Measurements from ENCODE around the gene MED12L. TPM values are rescaled to one million over a fixed set of nuclear protein-coding genes. Genes with fewer than 3 reads are reported as not detected.

MED12L gene
- total and polyA plus RNA-seq, 9 of the 15 experiments (the other 6 are each of a cell fraction or from before 2014, with no cell fraction given): not detected

DNA sequence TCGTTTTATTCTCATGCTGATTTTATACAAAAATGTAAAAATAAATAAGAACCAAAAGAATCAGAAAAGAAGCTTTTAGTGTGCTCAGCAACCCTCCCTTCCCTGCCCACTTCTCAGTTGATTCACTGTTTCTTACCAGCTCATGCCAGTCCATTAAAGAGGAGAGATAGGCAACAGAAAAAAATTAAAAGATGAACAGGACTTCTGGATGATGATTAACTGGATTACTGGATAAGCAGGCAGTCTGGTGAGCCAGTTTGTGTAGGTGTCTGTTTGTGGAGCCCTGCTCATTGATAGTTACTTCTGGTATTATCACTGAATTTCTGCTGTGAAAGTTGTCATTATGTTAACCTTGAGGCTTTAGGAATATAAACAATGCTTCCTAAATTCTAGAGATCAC is 132.7 kb downstream of the MED12L start:
- ChIA-PET CTCF (ENCODE audit: low intra/inter-chr PET ratio) (no interaction called here), POLR2A (no interaction called here)
- H3K9me1 ChIP-seq (ENCODE audit: control insufficient read depth, insufficient read depth, low read length): no peaks in the 10 kb centered on the region
- no peak overlapping the region for H3K27ac ChIP-seq (ENCODE audit: extremely low read depth, low read depth, low read length)
- no peak overlapping the region for H2AFZ ChIP-seq (ENCODE audit: low read depth, low read length)
- H3K27me3 ChIP-seq (ENCODE audit: control insufficient read depth in 2 of 2, insufficient read depth in 2 of 2, low read length in 2 of 2): no peaks in the 10 kb centered on the region
- no peaks in the 10 kb centered on the region for H3K4me1 ChIP-seq (replicated peaks in 1 of 2; ENCODE audit: control insufficient read depth in 2 of 2, insufficient read depth in 2 of 2, low read length in 2 of 2)
- in situ Hi-C loops (cut with MboI) (no loop called here), intact Hi-C loops (cut with micrococcal nuclease) (no loop called here)
- H3K36me3 ChIP-seq (ENCODE audit: control insufficient read depth, insufficient read depth, low read length): no peaks in the 10 kb centered on the region
- no peak for FAIRE-seq
- DNase-seq (ENCODE audit: extremely low read depth in 1 of 4, low spot score in 3 of 4): no peak
- no peak overlapping the region for H3K9ac ChIP-seq (ENCODE audit: insufficient read depth in 1 of 2, low read depth in 2 of 2, low read length in 2 of 2)
- no peaks in the 10 kb centered on the region for H4K20me1 ChIP-seq (replicated peaks; ENCODE audit: control insufficient read depth, insufficient read depth, low read length)
- H3K4me3 ChIP-seq: no peak overlapping the region
- no peak overlapping the region for H3K4me2 ChIP-seq (ENCODE audit: insufficient read depth, low read length)
- H3K79me2 ChIP-seq (ENCODE audit: control insufficient read depth, insufficient read depth, low read length): no peaks in the 10 kb centered on the region
- no peak for ATAC-seq
- BruUV-seq (replicated peaks): no TSS peak
- no peaks in the 10 kb centered on the region for H3K9me3 ChIP-seq (replicated peaks; ENCODE audit: control insufficient read depth, insufficient read depth, low read depth, low read length)
- 0% methylated on average over 1 of the region's 1 CpG for WGBS (ENCODE audit: insufficient coverage, low coverage, missing lambda C conversion rate)
- TF ChIP-seq ZNF232 (CRISPR knock-in tag; IDR thresholded peaks at IDR 0.05): no peak
- TF ChIP-seq U2AF2 (optimal IDR thresholded peaks at IDR 0.05; ENCODE audit: low read depth, low read length): no peak
- no peak for TF ChIP-seq CSDE1 (IDR thresholded peaks at IDR 0.05)
- TF ChIP-seq KLF10 (CRISPR knock-in tag; IDR thresholded peaks at IDR 0.05): no peak
- TF ChIP-seq MEF2A (IDR thresholded peaks at IDR 0.05; ENCODE audit: control insufficient read depth, low read depth, low read length): no peak
- TF ChIP-seq ZNF76 (CRISPR knock-in tag; IDR thresholded peaks at IDR 0.05; ENCODE audit: borderline replicate concordance): no peak
- TF ChIP-seq, protein P1, sequence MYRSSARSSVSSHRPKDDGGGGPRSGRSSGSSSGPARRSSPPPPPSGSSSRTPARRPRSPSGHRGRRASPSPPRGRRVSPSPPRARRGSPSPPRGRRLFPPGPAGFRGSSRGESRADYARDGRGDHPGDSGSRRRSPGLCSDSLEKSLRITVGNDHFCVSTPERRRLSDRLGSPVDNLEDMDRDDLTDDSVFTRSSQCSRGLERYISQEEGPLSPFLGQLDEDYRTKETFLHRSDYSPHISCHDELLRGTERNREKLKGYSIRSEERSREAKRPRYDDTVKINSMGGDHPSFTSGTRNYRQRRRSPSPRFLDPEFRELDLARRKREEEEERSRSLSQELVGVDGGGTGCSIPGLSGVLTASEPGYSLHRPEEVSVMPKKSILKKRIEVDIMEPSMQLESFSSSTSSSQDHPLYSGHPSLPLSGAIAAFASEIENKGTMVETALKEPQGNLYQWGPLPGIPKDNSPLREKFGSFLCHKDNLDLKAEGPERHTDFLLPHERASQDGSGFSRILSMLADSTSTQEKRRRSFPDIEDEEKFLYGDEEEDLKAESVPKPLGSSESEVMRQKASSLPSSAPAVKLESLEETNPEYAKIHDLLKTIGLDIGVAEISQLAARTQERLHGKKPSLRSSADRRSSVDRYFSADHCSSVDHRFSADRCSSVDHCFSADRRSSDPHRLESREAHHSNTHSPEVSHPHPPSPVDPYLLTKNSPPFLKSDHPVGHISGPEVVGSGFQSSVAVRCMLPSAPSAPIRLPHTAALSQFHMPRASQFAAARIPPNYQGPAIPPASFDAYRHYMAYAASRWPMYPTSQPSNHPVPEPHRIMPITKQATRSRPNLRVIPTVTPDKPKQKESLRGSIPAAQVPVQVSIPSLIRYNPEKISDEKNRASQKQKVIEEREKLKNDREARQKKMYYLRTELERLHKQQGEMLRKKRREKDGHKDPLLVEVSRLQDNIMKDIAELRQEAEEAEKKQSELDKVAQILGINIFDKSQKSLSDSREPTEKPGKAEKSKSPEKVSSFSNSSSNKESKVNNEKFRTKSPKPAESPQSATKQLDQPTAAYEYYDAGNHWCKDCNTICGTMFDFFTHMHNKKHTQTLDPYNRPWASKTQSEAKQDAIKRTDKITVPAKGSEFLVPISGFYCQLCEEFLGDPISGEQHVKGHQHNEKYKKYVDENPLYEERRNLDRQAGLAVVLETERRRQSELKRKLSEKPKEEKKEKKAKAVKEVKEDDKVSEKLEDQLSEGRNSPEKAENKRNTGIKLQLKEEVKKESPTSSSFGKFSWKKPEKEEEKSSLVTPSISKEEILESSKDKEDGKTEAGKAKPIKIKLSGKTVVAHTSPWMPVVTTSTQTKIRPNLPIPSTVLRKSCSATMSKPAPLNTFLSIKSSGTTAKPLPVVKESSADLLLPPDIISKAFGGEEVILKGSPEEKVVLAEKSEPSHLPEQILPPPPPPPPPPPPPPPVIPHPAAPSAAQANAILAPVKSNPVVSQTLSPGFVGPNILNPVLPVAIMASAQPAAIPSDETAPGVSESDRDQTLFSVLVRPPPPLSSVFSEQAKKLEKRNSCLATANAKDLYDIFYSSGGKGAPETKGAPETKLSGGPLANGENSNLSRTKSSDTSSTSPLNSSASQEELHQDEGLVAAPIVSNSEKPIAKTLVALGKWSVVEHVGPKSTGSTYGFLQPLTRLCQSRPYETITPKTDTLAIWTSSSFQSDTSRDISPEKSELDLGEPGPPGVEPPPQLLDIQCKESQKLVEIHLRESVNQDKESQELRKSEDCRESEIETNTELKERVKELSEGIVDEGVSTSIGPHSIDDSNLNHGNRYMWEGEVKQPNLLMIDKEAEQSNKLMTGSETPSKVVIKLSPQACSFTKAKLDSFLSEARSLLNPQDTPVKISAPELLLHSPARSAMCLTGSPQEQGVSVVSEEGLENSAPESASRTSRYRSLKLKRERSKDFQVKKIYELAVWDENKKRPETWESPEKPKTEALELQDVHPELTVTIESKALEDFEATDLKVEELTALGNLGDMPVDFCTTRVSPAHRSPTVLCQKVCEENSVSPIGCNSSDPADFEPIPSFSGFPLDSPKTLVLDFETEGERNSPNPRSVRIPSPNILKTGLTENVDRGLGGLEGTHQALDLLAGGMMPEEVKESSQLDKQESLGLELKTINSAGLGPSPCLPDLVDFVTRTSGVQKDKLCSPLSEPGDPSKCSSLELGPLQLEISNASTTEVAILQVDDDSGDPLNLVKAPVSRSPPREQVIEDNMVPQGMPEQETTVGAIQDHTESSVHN (IDR thresholded peaks at IDR 0.05; ENCODE audit: borderline replicate concordance in 1 of 2, low read depth in 1 of 2): no peak
- TF ChIP-seq CXXC5 (CRISPR knock-in tag; IDR thresholded peaks at IDR 0.05): no peak
- TF ChIP-seq ZNF239 (CRISPR knock-in tag; IDR thresholded peaks at IDR 0.05): no peak
- TF ChIP-seq PPARD (CRISPR knock-in tag; IDR thresholded peaks at IDR 0.05): no peak
- TF ChIP-seq ZNF830 (CRISPR knock-in tag; IDR thresholded peaks at IDR 0.05): no peak
- TF ChIP-seq ZNF354B (CRISPR knock-in tag; IDR thresholded peaks at IDR 0.05): no peak
- no peak for TF ChIP-seq NR1H2 (CRISPR knock-in tag; IDR thresholded peaks at IDR 0.05)
- TF ChIP-seq RB1 (IDR thresholded peaks at IDR 0.05; ENCODE audit: low read depth): no peak
- no peak for TF ChIP-seq ZEB2 (IDR thresholded peaks at IDR 0.05)
- no peak for TF ChIP-seq HDGF (IDR thresholded peaks at IDR 0.05)
- TF ChIP-seq CHD4 (IDR thresholded peaks at IDR 0.05; ENCODE audit: insufficient read depth, insufficient replicate concordance, low read depth, low read length, poor library complexity, severe bottlenecking): no peak

Data from K562 (cell line).